ENCODE data around the gene NFAM1. TPM values are rescaled to one million over a fixed set of nuclear protein-coding genes. Genes with fewer than 3 reads are reported as not detected.

Gene NFAM1
- total and polyA plus RNA-seq, 2 experiments from 2014 or later = 0.11 to 0.49 TPM

DNA sequence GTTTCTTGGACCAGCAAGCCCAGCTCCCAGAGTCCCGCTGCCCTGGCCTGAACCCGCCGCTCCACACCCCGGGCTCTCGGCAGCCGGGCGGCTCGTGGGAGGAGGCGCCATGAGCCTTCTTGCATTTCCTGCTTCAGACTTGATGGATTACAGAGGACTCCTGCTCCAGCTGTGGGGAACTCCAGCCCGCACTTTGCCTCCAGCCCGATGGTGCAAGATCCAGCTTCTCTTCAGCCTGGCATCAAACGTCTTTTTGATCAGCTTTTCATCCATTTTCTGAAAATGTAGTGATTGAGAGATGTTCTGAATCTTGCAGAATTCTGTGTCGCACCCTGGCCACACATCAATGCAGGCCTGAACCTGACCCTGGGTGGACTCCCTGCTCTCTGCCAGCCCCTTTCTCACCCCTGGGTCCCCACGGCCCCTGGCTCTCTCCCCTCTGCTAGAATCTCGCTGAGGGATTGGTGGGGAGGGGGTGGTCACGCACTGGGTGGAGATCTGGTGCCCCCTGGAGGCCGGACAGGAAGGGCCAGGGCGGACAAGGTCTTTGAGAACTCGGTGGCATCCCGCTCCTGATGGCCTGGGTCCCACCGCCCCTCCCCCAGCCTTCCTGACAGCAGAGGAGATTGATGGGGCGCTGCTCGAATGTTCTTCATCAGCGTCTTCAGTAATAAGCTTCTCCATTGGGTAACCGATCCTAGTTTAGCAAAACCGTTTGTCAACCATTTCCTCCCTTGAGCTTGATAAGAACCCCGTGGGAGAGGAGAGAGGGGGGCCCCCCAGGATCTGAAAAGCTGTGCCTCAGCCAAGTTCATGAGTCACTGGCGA is 12.1 kb upstream of the NFAM1 start (continued):
- TF ChIP-seq, protein P1, sequence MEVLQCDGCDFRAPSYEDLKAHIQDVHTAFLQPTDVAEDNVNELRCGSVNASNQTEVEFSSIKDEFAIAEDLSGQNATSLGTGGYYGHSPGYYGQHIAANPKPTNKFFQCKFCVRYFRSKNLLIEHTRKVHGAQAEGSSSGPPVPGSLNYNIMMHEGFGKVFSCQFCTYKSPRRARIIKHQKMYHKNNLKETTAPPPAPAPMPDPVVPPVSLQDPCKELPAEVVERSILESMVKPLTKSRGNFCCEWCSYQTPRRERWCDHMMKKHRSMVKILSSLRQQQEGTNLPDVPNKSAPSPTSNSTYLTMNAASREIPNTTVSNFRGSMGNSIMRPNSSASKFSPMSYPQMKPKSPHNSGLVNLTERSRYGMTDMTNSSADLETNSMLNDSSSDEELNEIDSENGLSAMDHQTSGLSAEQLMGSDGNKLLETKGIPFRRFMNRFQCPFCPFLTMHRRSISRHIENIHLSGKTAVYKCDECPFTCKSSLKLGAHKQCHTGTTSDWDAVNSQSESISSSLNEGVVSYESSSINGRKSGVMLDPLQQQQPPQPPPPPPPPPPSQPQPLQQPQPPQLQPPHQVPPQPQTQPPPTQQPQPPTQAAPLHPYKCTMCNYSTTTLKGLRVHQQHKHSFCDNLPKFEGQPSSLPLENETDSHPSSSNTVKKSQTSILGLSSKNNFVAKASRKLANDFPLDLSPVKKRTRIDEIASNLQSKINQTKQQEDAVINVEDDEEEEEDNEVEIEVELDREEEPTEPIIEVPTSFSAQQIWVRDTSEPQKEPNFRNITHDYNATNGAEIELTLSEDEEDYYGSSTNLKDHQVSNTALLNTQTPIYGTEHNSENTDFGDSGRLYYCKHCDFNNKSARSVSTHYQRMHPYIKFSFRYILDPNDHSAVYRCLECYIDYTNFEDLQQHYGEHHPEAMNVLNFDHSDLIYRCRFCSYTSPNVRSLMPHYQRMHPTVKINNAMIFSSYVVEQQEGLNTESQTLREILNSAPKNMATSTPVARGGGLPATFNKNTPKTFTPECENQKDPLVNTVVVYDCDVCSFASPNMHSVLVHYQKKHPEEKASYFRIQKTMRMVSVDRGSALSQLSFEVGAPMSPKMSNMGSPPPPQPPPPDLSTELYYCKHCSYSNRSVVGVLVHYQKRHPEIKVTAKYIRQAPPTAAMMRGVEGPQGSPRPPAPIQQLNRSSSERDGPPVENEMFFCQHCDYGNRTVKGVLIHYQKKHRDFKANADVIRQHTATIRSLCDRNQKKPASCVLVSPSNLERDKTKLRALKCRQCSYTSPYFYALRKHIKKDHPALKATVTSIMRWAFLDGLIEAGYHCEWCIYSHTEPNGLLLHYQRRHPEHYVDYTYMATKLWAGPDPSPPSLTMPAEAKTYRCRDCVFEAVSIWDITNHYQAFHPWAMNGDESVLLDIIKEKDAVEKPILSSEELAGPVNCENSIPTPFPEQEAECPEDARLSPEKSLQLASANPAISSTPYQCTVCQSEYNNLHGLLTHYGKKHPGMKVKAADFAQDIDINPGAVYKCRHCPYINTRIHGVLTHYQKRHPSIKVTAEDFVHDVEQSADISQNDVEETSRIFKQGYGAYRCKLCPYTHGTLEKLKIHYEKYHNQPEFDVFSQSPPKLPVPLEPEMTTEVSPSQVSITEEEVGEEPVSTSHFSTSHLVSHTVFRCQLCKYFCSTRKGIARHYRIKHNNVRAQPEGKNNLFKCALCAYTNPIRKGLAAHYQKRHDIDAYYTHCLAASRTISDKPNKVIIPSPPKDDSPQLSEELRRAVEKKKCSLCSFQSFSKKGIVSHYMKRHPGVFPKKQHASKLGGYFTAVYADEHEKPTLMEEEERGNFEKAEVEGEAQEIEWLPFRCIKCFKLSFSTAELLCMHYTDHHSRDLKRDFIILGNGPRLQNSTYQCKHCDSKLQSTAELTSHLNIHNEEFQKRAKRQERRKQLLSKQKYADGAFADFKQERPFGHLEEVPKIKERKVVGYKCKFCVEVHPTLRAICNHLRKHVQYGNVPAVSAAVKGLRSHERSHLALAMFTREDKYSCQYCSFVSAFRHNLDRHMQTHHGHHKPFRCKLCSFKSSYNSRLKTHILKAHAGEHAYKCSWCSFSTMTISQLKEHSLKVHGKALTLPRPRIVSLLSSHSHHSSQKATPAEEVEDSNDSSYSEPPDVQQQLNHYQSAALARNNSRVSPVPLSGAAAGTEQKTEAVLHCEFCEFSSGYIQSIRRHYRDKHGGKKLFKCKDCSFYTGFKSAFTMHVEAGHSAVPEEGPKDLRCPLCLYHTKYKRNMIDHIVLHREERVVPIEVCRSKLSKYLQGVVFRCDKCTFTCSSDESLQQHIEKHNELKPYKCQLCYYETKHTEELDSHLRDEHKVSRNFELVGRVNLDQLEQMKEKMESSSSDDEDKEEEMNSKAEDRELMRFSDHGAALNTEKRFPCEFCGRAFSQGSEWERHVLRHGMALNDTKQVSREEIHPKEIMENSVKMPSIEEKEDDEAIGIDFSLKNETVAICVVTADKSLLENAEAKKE (CRISPR knock-in tag; IDR thresholded peaks at IDR 0.05) = no peak
- no peak for TF ChIP-seq CREB1 (CRISPR knock-in tag; IDR thresholded peaks at IDR 0.05; ENCODE audit: low read depth)
- TF ChIP-seq, protein P2, sequence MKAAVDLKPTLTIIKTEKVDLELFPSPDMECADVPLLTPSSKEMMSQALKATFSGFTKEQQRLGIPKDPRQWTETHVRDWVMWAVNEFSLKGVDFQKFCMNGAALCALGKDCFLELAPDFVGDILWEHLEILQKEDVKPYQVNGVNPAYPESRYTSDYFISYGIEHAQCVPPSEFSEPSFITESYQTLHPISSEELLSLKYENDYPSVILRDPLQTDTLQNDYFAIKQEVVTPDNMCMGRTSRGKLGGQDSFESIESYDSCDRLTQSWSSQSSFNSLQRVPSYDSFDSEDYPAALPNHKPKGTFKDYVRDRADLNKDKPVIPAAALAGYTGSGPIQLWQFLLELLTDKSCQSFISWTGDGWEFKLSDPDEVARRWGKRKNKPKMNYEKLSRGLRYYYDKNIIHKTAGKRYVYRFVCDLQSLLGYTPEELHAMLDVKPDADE (IDR thresholded peaks at IDR 0.05) = 0 out of 2 replicates have a peak, but pooled peaks have one; percentile 41

DNA sequence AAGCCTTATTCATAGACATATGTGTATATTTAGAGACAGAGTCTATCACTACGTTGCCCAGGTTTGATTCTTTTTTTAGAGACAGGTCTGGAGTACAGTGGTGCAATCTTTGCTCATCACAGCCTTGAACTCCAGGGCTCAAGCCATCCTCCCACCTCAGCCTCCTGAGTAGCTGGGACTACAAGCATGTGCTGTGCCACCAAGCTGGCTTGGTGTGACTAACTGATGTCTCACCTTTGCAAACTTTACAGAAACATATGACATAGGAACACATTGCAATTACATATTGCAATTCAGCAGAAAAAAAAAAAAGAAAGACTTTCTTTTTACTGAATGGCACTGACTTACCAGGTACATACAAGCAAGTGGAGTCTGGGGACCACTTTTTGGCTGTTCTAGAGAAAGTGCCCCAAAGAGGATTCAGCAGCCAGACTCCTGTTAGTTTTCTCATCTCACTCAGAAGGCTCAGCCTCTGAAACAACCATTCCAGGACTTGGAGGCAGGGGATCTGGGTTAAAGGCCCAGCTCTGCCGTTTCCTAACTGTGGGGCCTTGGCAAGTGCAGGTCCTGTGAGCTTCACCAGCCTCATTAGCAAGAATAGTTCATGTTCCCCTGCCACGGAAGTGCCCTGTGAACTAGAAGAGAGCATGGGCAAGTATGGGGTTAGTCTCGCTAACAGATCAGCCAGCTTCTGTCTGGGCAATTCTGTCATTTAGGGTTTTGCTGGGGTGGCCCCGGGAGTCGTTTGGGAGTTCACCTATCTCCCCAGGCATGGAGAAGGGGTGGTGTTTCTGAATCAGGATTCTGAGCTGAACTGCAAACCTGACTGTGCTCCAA is 11.3 kb upstream of the NFAM1 start:
- TF ChIP-seq, protein P3, sequence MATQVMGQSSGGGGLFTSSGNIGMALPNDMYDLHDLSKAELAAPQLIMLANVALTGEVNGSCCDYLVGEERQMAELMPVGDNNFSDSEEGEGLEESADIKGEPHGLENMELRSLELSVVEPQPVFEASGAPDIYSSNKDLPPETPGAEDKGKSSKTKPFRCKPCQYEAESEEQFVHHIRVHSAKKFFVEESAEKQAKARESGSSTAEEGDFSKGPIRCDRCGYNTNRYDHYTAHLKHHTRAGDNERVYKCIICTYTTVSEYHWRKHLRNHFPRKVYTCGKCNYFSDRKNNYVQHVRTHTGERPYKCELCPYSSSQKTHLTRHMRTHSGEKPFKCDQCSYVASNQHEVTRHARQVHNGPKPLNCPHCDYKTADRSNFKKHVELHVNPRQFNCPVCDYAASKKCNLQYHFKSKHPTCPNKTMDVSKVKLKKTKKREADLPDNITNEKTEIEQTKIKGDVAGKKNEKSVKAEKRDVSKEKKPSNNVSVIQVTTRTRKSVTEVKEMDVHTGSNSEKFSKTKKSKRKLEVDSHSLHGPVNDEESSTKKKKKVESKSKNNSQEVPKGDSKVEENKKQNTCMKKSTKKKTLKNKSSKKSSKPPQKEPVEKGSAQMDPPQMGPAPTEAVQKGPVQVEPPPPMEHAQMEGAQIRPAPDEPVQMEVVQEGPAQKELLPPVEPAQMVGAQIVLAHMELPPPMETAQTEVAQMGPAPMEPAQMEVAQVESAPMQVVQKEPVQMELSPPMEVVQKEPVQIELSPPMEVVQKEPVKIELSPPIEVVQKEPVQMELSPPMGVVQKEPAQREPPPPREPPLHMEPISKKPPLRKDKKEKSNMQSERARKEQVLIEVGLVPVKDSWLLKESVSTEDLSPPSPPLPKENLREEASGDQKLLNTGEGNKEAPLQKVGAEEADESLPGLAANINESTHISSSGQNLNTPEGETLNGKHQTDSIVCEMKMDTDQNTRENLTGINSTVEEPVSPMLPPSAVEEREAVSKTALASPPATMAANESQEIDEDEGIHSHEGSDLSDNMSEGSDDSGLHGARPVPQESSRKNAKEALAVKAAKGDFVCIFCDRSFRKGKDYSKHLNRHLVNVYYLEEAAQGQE (IDR thresholded peaks at IDR 0.05; ENCODE audit: unreplicated experiment) = no peak
- TF ChIP-seq EZH2 (IDR thresholded peaks at IDR 0.05; ENCODE audit: low read depth, unreplicated experiment) = peak; percentile 9
- DNase-seq (ENCODE audit: low spot score) (no peak), ATAC-seq (no peak; the same call in 2 of the 3 replicates)
- H3K4me1 Mint-ChIP-seq = peaks cover 45% of the 10 kb centered on the region
- Histone ChIP-seq H3K36me3 (ENCODE audit: insufficient read depth) (no peaks in the 10 kb centered on the region), H3K9me2 (ENCODE audit: insufficient read depth) (no peaks in the 10 kb centered on the region), H3K4me3 (peak overlapping the region; percentile 58), H4K20me1 (replicated peaks; ENCODE audit: insufficient read depth) (no peaks in the 10 kb centered on the region), H3F3A (replicated peaks; ENCODE audit: low read depth) (peaks cover 6% of the 10 kb centered on the region), H3K4me1 (ENCODE audit: insufficient read depth) (peaks cover 35% of the 10 kb centered on the region), H3K4me2 (peak overlapping the region; percentile 91), H3K79me2 (replicated peaks; ENCODE audit: insufficient read depth) (no peaks in the 10 kb centered on the region), H3K27ac (ENCODE audit: low read depth) (no peak overlapping the region), H2AFZ (peak overlapping the region; percentile 98), H3K27me3 (ENCODE audit: insufficient read depth) (0 out of 2 replicates have a peak, but pooled peaks cover 10% of the 10 kb centered on the region)
- no peaks in the 10 kb centered on the region; the same call in 2 of the 3 replicates for H3K36me3 Mint-ChIP-seq (ENCODE audit: low read depth)
- H3K27me3 Mint-ChIP-seq (ENCODE audit: insufficient read depth, low read depth, poor library complexity) = peaks cover 22% of the 10 kb centered on the region
- H3K9me3 Mint-ChIP-seq = peaks cover 3% of the 10 kb centered on the region; the same call in 2 of the 3 replicates
- peak overlapping the region; percentile 68 for H3K4me3 Mint-ChIP-seq
- H3K27ac Mint-ChIP-seq = no peak overlapping the region

All from GM23338 (cell line).